ENCODE data around the gene GTPBP2. TPM values are rescaled to one million over a fixed set of nuclear protein-coding genes. Genes with fewer than 3 reads are reported as not detected.

Gene GTPBP2
- total and polyA plus RNA-seq, 2 of the 8 experiments (the other 6 are each of a cell fraction or from before 2014, with no cell fraction given) = 58.3 to 86.1 TPM

DNA sequence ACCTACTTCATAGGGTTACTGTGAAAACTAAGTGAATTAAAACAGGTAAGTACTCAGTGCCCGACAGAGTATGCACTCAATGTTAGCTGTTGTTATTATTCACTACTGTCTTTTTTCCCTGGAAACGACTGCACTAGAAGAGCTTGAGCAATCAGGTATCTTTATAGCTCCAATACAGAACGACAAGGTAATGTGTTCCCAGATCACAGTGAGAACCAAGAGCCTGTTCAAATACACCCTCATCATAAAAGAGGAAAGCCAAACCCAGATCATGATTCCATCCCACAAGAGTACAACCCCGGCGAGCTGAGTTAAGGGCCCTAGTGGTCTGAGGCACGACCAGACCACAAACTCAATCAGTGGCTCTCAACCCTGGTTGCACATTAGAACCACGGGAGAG is 48.7 kb upstream of the GTPBP2 start:
- Histone ChIP-seq H3K4me2 (ENCODE audit: insufficient read depth in 1 of 2, low read depth in 2 of 2, low read length in 2 of 2) (no peak overlapping the region), H3K27me3 (replicated peaks in 1 of 4; ENCODE audit: control insufficient read depth in 3 of 4, extremely low read depth in 1 of 4, insufficient read depth in 3 of 4, low read length in 3 of 4) (no peaks in the 10 kb centered on the region), H4K5ac (ENCODE audit: insufficient read length, low read depth, low read length) (no peak overlapping the region), H4K20me1 (replicated peaks in 1 of 2; ENCODE audit: control insufficient read depth in 1 of 2, insufficient read depth in 2 of 2, low read length in 2 of 2) (peaks cover 2 to 16% of the 10 kb centered on the region in 2 experiments), H2BK20ac (ENCODE audit: low read length) (no peak overlapping the region), H2AK5ac (ENCODE audit: low read depth, low read length) (no peak overlapping the region), H2BK120ac (replicated peaks; ENCODE audit: low read depth, low read length) (no peak overlapping the region), H3K36me3 (ENCODE audit: control insufficient read depth in 2 of 4, insufficient read depth in 4 of 4, low read length in 3 of 4) (peaks cover 31 to 67% (median 46%) of the 10 kb centered on the region in 4 experiments), H3K79me2 (ENCODE audit: control insufficient read depth in 1 of 2, insufficient read depth in 2 of 2, low read length in 2 of 2) (peaks cover 0 to 19% of the 10 kb centered on the region in 2 experiments; a peak in 3 of 4 replicates), H3K9ac (replicated peaks in 1 of 4; ENCODE audit: extremely low read depth in 1 of 4, low read depth in 3 of 4, low read length in 3 of 4) (no peak overlapping the region), H2AFZ (ENCODE audit: low read length) (no peak overlapping the region), H3K9me3 (ENCODE audit: insufficient read depth in 2 of 2, low read depth in 1 of 2, low read length in 1 of 2) (no peaks in the 10 kb centered on the region), H3K4me1 (replicated peaks in 1 of 4; ENCODE audit: control insufficient read depth in 3 of 4, insufficient read depth in 4 of 4, low read length in 3 of 4) (no peaks in the 10 kb centered on the region), H3K18ac (ENCODE audit: extremely low read depth, low read length) (no peak overlapping the region), H2BK12ac (ENCODE audit: low read depth, low read length) (no peak overlapping the region), H3K23me2 (ENCODE audit: low read depth, low read length) (no peaks in the 10 kb centered on the region), H4K91ac (replicated peaks; ENCODE audit: insufficient read length, low read length) (no peak overlapping the region), H4K8ac (ENCODE audit: extremely low read depth, insufficient read depth, low read length) (no peak overlapping the region), H3K23ac (ENCODE audit: insufficient read length) (no peak overlapping the region), H3K4me3 (ENCODE audit: extremely low read depth in 1 of 4, insufficient read depth in 2 of 4, low read depth in 3 of 4, low read length in 4 of 4) (no peak overlapping the region), H3K79me1 (ENCODE audit: low read depth, low read length) (peaks cover 13% of the 10 kb centered on the region), H2BK5ac (ENCODE audit: low read depth, low read length) (no peak overlapping the region), H3K14ac (ENCODE audit: insufficient read length) (no peak overlapping the region), H3K4ac (replicated peaks; ENCODE audit: insufficient read length, low read depth, low read length) (no peak overlapping the region), H3K27ac (ENCODE audit: low read depth, low read length) (no peak overlapping the region), H3K56ac (replicated peaks; ENCODE audit: insufficient read length, low read depth, low read length) (no peak overlapping the region), H2BK15ac (ENCODE audit: low read length) (no peak overlapping the region)
- ChIA-PET CTCF (ENCODE audit: partially characterized antibody) (interaction anchor here (1.1 to 5.2 kb wide), 3 partner anchors 9 to 401 kb away, joined by 3 to 58 read pairs (median 6); no protein-coding TSS in a partner anchor), POLR2A (ENCODE audit: partially characterized antibody) (interaction anchor here (1.1 to 2.5 kb wide), 6 partner anchors 8 to 75 kb away, joined by 3 to 10 read pairs (median 6); no protein-coding TSS in a partner anchor)
- no peak for TF ChIP-seq CEBPB (IDR thresholded peaks at IDR 0.05; ENCODE audit: low read depth, low read length)
- TF ChIP-seq KDM4A (IDR thresholded peaks at IDR 0.05; ENCODE audit: low read depth, low read length, severe bottlenecking) = no peak
- no peak for TF ChIP-seq SUZ12 (IDR thresholded peaks at IDR 0.05; ENCODE audit: low read length)
- no peak for TF ChIP-seq CHD1 (IDR thresholded peaks at IDR 0.05; ENCODE audit: low read depth, low read length)
- TF ChIP-seq GTF2F1 (IDR thresholded peaks at IDR 0.05; ENCODE audit: borderline replicate concordance, low read depth, low read length) = no peak
- TF ChIP-seq, protein P1, sequence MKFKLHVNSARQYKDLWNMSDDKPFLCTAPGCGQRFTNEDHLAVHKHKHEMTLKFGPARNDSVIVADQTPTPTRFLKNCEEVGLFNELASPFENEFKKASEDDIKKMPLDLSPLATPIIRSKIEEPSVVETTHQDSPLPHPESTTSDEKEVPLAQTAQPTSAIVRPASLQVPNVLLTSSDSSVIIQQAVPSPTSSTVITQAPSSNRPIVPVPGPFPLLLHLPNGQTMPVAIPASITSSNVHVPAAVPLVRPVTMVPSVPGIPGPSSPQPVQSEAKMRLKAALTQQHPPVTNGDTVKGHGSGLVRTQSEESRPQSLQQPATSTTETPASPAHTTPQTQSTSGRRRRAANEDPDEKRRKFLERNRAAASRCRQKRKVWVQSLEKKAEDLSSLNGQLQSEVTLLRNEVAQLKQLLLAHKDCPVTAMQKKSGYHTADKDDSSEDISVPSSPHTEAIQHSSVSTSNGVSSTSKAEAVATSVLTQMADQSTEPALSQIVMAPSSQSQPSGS (IDR thresholded peaks at IDR 0.05; ENCODE audit: low read length) = no peak
- TF ChIP-seq TAF1 (IDR thresholded peaks at IDR 0.05; ENCODE audit: low read depth, low read length) = no peak
- no peak for TF ChIP-seq EGR1 (IDR thresholded peaks at IDR 0.05; ENCODE audit: borderline replicate concordance, low read depth, low read length)
- 95% methylated on average over 7 of the region's 7 CpGs; no CpG with 5 or more reads in 1 of the 2 experiments for WGBS, 2 experiments (ENCODE audit: extremely low coverage in 1 of 2, insufficient coverage in 1 of 2, insufficient read length in 1 of 2, insufficient replicate concordance in 2 of 2, low coverage in 1 of 2, low lambda C conversion rate in 2 of 2, missing lambda C conversion rate in 1 of 2)
- FAIRE-seq (no peak), DNase-seq (ENCODE audit: low read depth in 1 of 2, low spot score in 2 of 2) (no peak)
